Measurements from ENCODE around the gene NPS. TPM values are rescaled to one million over a fixed set of nuclear protein-coding genes. Genes with fewer than 3 reads are reported as not detected.

Gene NPS
- total RNA-seq, 3 donors from 2014 or later (not counting 1 experiment from before 2014, with no cell fraction given): not detected

DNA sequence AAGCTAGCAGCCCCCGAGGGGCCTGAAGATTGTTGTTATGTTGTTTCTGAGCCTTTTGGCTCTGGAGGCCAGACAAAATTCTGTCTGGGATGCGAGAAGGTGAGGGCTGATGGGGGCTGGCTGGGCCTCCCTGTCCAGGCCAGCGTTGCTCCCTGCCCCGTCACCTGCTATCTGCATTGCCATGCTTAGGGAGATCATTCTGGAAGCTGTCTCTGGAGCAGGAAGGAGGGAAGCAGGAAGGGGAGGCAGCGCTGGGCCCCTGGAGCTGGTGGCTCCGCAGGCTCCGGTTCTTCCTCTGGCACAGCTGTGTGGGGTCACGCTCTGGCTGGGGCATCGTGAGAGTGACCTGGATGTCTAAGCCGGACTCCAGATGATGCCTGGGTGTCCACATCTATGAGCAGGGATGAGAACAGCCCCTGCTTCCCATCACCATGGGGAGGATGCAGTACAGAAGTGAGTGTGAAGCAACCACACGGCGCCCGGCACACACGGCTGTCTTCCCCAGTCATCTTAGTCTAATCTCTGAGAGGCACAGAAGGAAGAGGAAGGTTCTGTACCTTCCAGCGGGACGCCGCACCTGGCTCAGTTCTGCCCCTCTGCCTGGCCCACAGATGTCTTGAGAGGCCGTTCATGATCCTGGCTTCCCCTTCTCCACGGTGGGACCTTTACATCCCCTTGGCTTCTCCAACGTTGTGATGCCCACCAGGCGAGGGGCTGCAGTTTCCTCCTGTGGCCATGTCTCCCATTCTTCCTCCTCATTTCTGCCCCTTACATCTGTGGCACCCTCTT, 11.9 kb upstream of the NPS start:
- Mint-ChIP-seq H3K4me1 (no peaks in the 10 kb centered on the region), H3K27ac (no peak overlapping the region), H3K9me3 (no peaks in the 10 kb centered on the region), H3K4me3 (no peak overlapping the region), H3K27me3 (ENCODE audit: low read depth in 2 of 2) (peaks cover 0 to 4% of the 10 kb centered on the region in 2 donors), H3K36me3 (no peaks in the 10 kb centered on the region)
- Histone ChIP-seq H3K9me3 (ENCODE audit: control insufficient read depth, insufficient read depth, low read length) (no peaks in the 10 kb centered on the region), H3K27me3 (ENCODE audit: control insufficient read depth, insufficient read depth, low read length) (no peaks in the 10 kb centered on the region), H3K36me3 (ENCODE audit: control insufficient read depth, insufficient read depth, low read length) (no peaks in the 10 kb centered on the region), H3K4me3 (ENCODE audit: low read length) (no peak overlapping the region), H3K4me1 (ENCODE audit: control insufficient read depth, insufficient read depth, low read length) (no peaks in the 10 kb centered on the region), H3K27ac (ENCODE audit: low read length) (no peak overlapping the region)
- ATAC-seq: no peak
- TF ChIP-seq CTCF (IDR thresholded peaks at IDR 0.05): no peak
- no peak for DNase-seq
- 88% methylated on average over 21 of the region's 21 CpGs for WGBS (ENCODE audit: insufficient coverage)
- intact Hi-C loops (cut with micrococcal nuclease): no loop called here

- Histone ChIP-seq H3K4me3 (ENCODE audit: low read length) (no peak overlapping the region), H3K36me3 (ENCODE audit: control insufficient read depth, insufficient read depth, low read length) (no peaks in the 10 kb centered on the region), H3K27me3 (ENCODE audit: control insufficient read depth, insufficient read depth, low read length) (no peaks in the 10 kb centered on the region), H3K9me3 (ENCODE audit: control insufficient read depth, insufficient read depth, low read length) (no peaks in the 10 kb centered on the region), H3K27ac (ENCODE audit: low read length) (no peak overlapping the region), H3K4me1 (ENCODE audit: control insufficient read depth, insufficient read depth, low read length) (no peaks in the 10 kb centered on the region)
- no peak overlapping the region for H3K27ac Mint-ChIP-seq
- TF ChIP-seq CTCF (IDR thresholded peaks at IDR 0.05): no peak
- no peaks in the 10 kb centered on the region for H3K4me1 Mint-ChIP-seq
- ATAC-seq (no peak), DNase-seq (no peak)
- no peaks in the 10 kb centered on the region for H3K9me3 Mint-ChIP-seq
- intact Hi-C loops (cut with micrococcal nuclease): no loop called here
- H3K27me3 Mint-ChIP-seq (ENCODE audit: low read depth in 2 of 2): peaks cover 0 to 4% of the 10 kb centered on the region in 2 donors
- no peaks in the 10 kb centered on the region for H3K36me3 Mint-ChIP-seq
- WGBS (ENCODE audit: insufficient coverage): 84% methylated on average over 8 of the region's 8 CpGs
- H3K4me3 Mint-ChIP-seq: no peak overlapping the region
These were observed 11.2 kb upstream of the NPS start for GRCh38 chr10:127537924-127538323.

- 77% methylated on average over 3 of the region's 3 CpGs for WGBS (ENCODE audit: insufficient coverage)
- Mint-ChIP-seq H3K4me1 (no peaks in the 10 kb centered on the region), H3K27ac (no peak overlapping the region), H3K36me3 (peaks cover 10% of the 10 kb centered on the region), H3K27me3 (ENCODE audit: low read depth in 2 of 2) (peaks cover 8 to 10% of the 10 kb centered on the region in 2 donors), H3K4me3 (no peak overlapping the region), H3K9me3 (peaks cover 4 to 11% of the 10 kb centered on the region in 2 donors)
- DNase-seq: no peak
- Histone ChIP-seq H3K4me3 (ENCODE audit: low read length) (no peak overlapping the region), H3K27me3 (ENCODE audit: control insufficient read depth, insufficient read depth, low read length) (no peaks in the 10 kb centered on the region), H3K27ac (ENCODE audit: low read length) (no peak overlapping the region), H3K4me1 (ENCODE audit: control insufficient read depth, insufficient read depth, low read length) (no peaks in the 10 kb centered on the region), H3K36me3 (ENCODE audit: control insufficient read depth, insufficient read depth, low read length) (no peaks in the 10 kb centered on the region), H3K9me3 (ENCODE audit: control insufficient read depth, insufficient read depth, low read length) (no peaks in the 10 kb centered on the region)
- intact Hi-C loops (cut with micrococcal nuclease): no loop called here
- no peak for TF ChIP-seq CTCF (IDR thresholded peaks at IDR 0.05)
- ATAC-seq: no peak
These were observed 1.1 kb upstream of the NPS start for GRCh38 chr10:127548022-127548421.

GRCh38 chr10:127550861-127551260, 1.8 kb downstream of the NPS start:
- H3K9me3 Mint-ChIP-seq: peaks cover 0 to 4% of the 10 kb centered on the region in 2 donors
- H3K27ac ChIP-seq (ENCODE audit: low read length): no peak overlapping the region
- no peaks in the 10 kb centered on the region for H3K36me3 ChIP-seq (ENCODE audit: control insufficient read depth, insufficient read depth, low read length)
- H3K4me3 ChIP-seq (ENCODE audit: low read length): no peak overlapping the region
- no peak for TF ChIP-seq CTCF (IDR thresholded peaks at IDR 0.05)
- H3K4me1 Mint-ChIP-seq: no peaks in the 10 kb centered on the region
- no peaks in the 10 kb centered on the region for H3K27me3 ChIP-seq (ENCODE audit: control insufficient read depth, insufficient read depth, low read length)
- intact Hi-C loops (cut with micrococcal nuclease): no loop called here
- no peaks in the 10 kb centered on the region for H3K4me1 ChIP-seq (ENCODE audit: control insufficient read depth, insufficient read depth, low read length)
- no peak overlapping the region for H3K4me3 Mint-ChIP-seq
- H3K27ac Mint-ChIP-seq: no peak overlapping the region
- no peak for ATAC-seq
- H3K27me3 Mint-ChIP-seq (ENCODE audit: low read depth in 2 of 2): peaks cover 13 to 28% of the 10 kb centered on the region in 2 donors
- H3K36me3 Mint-ChIP-seq: peaks cover 10% of the 10 kb centered on the region
- DNase-seq: no peak
- WGBS (ENCODE audit: insufficient coverage): 88% methylated on average over 5 of the region's 5 CpGs
- H3K9me3 ChIP-seq (ENCODE audit: control insufficient read depth, insufficient read depth, low read length): no peaks in the 10 kb centered on the region

Measured in natural killer cell (primary cell).